C4-2B (cell line): ENCODE data around the gene BLMH.

Experiments
- CTCF ChIP-seq: fragments of 450-650 bp; conservative IDR thresholded peaks from 2 replicates; pipeline ENCODE4 v1.5.1; 2017; ENCODE audit warnings: mild to moderate bottlenecking
- ZFX ChIP-seq: fragments of 450-650 bp; IDR thresholded peaks from 2 replicates; pipeline ENCODE4 v1.6.1; 2017

GRCh38 chr17:30217746-30218245 is 73.9 kb downstream of the BLMH start:
- TF ChIP-seq ZFX (no peak), CTCF (no peak)
